OCI-LY7 (cell line): Measurements from ENCODE around the gene SREK1. TPM values are rescaled to one million over a fixed set of nuclear protein-coding genes. Genes with fewer than 3 reads are reported as not detected.
A peak's percentile ranks its signal among the peaks of the same experiment; 100 is the strongest.

Experiments used
- BruUV-seq: library from RNA; stranded (reverse); fragments of 400-500 nt; replicated peaks from 2 replicates; lab custom pipeline; 2021; lab: Mats Ljungman, UMichigan
- CTCF ChIA-PET: fragments of 300-600 bp; sonication (Branson Sonifier 250); formaldehyde crosslinking; loops from one replicate; lab custom pipeline; 2022; ENCODE audit warnings: antibody characterized with exemption; ENCODE audit not compliant: unreplicated experiment; lab: Charles Lee
- POLR2A ChIA-PET: fragments of 300-600 bp; sonication (Branson Sonifier 250); formaldehyde crosslinking; loops from one replicate; lab custom pipeline; 2022; ENCODE audit warnings: antibody characterized with exemption; lab: Charles Lee
- DNase-seq: peaks from one replicate; pipeline ENCODE4 v3.0.0-alpha.2; 2015; ENCODE audit warnings: low spot score
- H2AFZ ChIP-seq: fragments of 200-600 bp; sonication (generic), shearing (Covaris generic); 2 replicates; pipeline ENCODE4 v1.6.1; 2014; ENCODE audit warnings: mild to moderate bottlenecking, antibody characterized with exemption, low read length, moderate library complexity
- H3K27ac ChIP-seq: fragments of 200-600 bp; sonication (generic); 2 replicates; pipeline ENCODE4 v1.5.1; 2014; ENCODE audit warnings: mixed run types, low read depth, mild to moderate bottlenecking, moderate library complexity, low read length, inconsistent platforms; ENCODE audit not compliant: poor library complexity, severe bottlenecking
- H3K36me3 ChIP-seq: fragments of 200-600 bp; sonication (generic); 2 replicates; pipeline ENCODE4 v1.6.1; 2014; ENCODE audit warnings: mild to moderate bottlenecking, antibody characterized with exemption, low read length, moderate library complexity, mixed read lengths; ENCODE audit not compliant: insufficient read depth
- H3K4me1 ChIP-seq: fragments of 200-600 bp; sonication (generic); 2 replicates; pipeline ENCODE4 v1.5.1; 2014; ENCODE audit warnings: mild to moderate bottlenecking, low read length; ENCODE audit not compliant: insufficient read depth, poor library complexity, severe bottlenecking
- H3K4me2 ChIP-seq: fragments of 200-600 bp; sonication (generic); 2 replicates; pipeline ENCODE4 v1.6.1; 2014; ENCODE audit warnings: mild to moderate bottlenecking, low read length
- H3K4me3 ChIP-seq: fragments of 200-600 bp; sonication (generic); 2 replicates; pipeline ENCODE4 v1.5.1; 2014; ENCODE audit warnings: mild to moderate bottlenecking, low read depth, low read length; ENCODE audit not compliant: poor library complexity, severe bottlenecking
- H3K79me2 ChIP-seq: fragments of 200-600 bp; sonication (generic); 2 replicates; pipeline ENCODE4 v1.6.1; 2016; ENCODE audit warnings: low read depth, mild to moderate bottlenecking, low read length, moderate library complexity, mixed read lengths; ENCODE audit not compliant: insufficient read depth
- H3K9me2 ChIP-seq: fragments of 200-600 bp; sonication (generic); 2 replicates; pipeline ENCODE4 v1.6.1; 2016; ENCODE audit warnings: mild to moderate bottlenecking, low read length, mixed read lengths; ENCODE audit not compliant: insufficient read depth
- H3K9me3 ChIP-seq: fragments of 200-600 bp; sonication (generic); 2 replicates; pipeline ENCODE4 v1.6.1; 2014; ENCODE audit warnings: mild to moderate bottlenecking, mixed run types, low read length, mixed read lengths
- H4K20me1 ChIP-seq: fragments of 200-600 bp; sonication (generic); 2 replicates; pipeline ENCODE4 v1.6.1; 2014; ENCODE audit warnings: mild to moderate bottlenecking, antibody characterized with exemption, low read length, moderate library complexity, mixed read lengths; ENCODE audit not compliant: insufficient read depth
- CTCF ChIP-seq: fragments of 200-600 bp; sonication (generic); conservative IDR thresholded peaks from 2 replicates; pipeline ENCODE4 v1.5.1; 2014; ENCODE audit warnings: mild to moderate bottlenecking, antibody characterized with exemption, low read length, moderate library complexity, mixed read lengths
- EZH2phosphoT487 ChIP-seq: fragments of 200-600 bp; sonication (generic); IDR thresholded peaks from 2 replicates; pipeline ENCODE4 v1.6.1; 2018; ENCODE audit warnings: low read depth, borderline replicate concordance, mild to moderate bottlenecking, mixed run types, antibody characterized with exemption, low read length, moderate library complexity, mixed read lengths
- intact Hi-C: fragments of 100-400 bp; cut with micrococcal nuclease; formaldehyde crosslinking; loops from one replicate; pipeline ENCODE4 v1.10.0; 2022; ENCODE audit not compliant: unreplicated experiment
- total RNA-seq, 2 experiments: library from RNA; depleted of rRNA in 1 of 2; stranded (reverse); fragments of >200 nt in 1 of 2; shearing (Covaris generic) in 1 of 2; gene quantifications; 2 replicates each; pipeline ENCODE4 v1.2.3, GENCODE V29; 2014 to 2022

The SREK1 gene
- total RNA-seq, 2 experiments from 2014 or later: 95.1 to 101 TPM

- Histone ChIP-seq H3K79me2 (no peaks in the 10 kb centered on the region), H3K9me2 (no peaks in the 10 kb centered on the region), H3K27ac (no peak overlapping the region), H3K9me3 (no peaks in the 10 kb centered on the region), H2AFZ (no peak overlapping the region), H3K4me3 (no peak overlapping the region), H3K4me1 (no peaks in the 10 kb centered on the region), H3K4me2 (no peak overlapping the region), H4K20me1 (no peaks in the 10 kb centered on the region), H3K36me3 (no peaks in the 10 kb centered on the region)
- TF ChIP-seq CTCF (peak; percentile 64), EZH2phosphoT487 (no peak)
- ChIA-PET CTCF (no interaction called here), POLR2A (no interaction called here)
- DNase-seq: peak; percentile 39
- intact Hi-C loops: no loop called here
- BruUV-seq: no TSS peak
Observed at GRCh38 chr5:66209350-66209749, 65.2 kb downstream of the SREK1 start.

GRCh38 chr5:66209794-66210193, 65.7 kb downstream of the SREK1 start:
- H3K4me2 ChIP-seq: no peak overlapping the region
- no peaks in the 10 kb centered on the region for H3K36me3 ChIP-seq
- no peaks in the 10 kb centered on the region for H4K20me1 ChIP-seq
- intact Hi-C loops: no loop called here
- H3K9me2 ChIP-seq: no peaks in the 10 kb centered on the region
- no peak overlapping the region for H3K27ac ChIP-seq
- no peak for TF ChIP-seq EZH2phosphoT487
- no peak for TF ChIP-seq CTCF
- DNase-seq: no peak
- H3K9me3 ChIP-seq: no peaks in the 10 kb centered on the region
- H3K4me1 ChIP-seq: no peaks in the 10 kb centered on the region
- no TSS peak for BruUV-seq
- ChIA-PET POLR2A (no interaction called here), CTCF (no interaction called here)
- no peak overlapping the region for H3K4me3 ChIP-seq
- H3K79me2 ChIP-seq: no peaks in the 10 kb centered on the region
- H2AFZ ChIP-seq: no peak overlapping the region

- no peaks in the 10 kb centered on the region for H3K36me3 ChIP-seq
- H3K9me3 ChIP-seq: no peaks in the 10 kb centered on the region
- intact Hi-C loops: no loop called here
- no peaks in the 10 kb centered on the region for H3K79me2 ChIP-seq
- no peak for TF ChIP-seq CTCF
- no peak for TF ChIP-seq EZH2phosphoT487
- ChIA-PET CTCF (no interaction called here), POLR2A (interaction anchor here (1.0 kb wide), 1 partner anchor 305 kb away, joined by 4 read pairs; no protein-coding TSS in a partner anchor)
- no peak for DNase-seq
- H2AFZ ChIP-seq: no peak overlapping the region
- H3K4me3 ChIP-seq: no peak overlapping the region
- no peak overlapping the region for H3K27ac ChIP-seq
- H3K9me2 ChIP-seq: no peaks in the 10 kb centered on the region
- no TSS peak for BruUV-seq
- no peak overlapping the region for H3K4me2 ChIP-seq
- H3K4me1 ChIP-seq: no peaks in the 10 kb centered on the region
- no peaks in the 10 kb centered on the region for H4K20me1 ChIP-seq
Observed at GRCh38 chr5:66213533-66213932, 69.4 kb downstream of the SREK1 start.
